Fibroblast of skin of right quadriceps (primary cell): Measurements from ENCODE around the gene IL1B.
A peak's percentile ranks its signal among the peaks of the same experiment; 100 is the strongest.

Source experiments
- DNase-seq: peaks from one replicate; pipeline ENCODE4 v3.0.0-alpha.2; 2013

The IL1B gene

GRCh38 chr2:112800881-112801583 lies 35.5 kb downstream of the IL1B start:
- no peak for DNase-seq

- DNase-seq = no peak
Measured at GRCh38 chr2:112798979-112799975, 37.3 kb downstream of the IL1B start.

- DNase-seq = no peak
Measured at GRCh38 chr2:112796486-112796885, 40.1 kb downstream of the IL1B start.

- no peak for DNase-seq
Measured at GRCh38 chr2:112795774-112796173, 40.8 kb downstream of the IL1B start.

- DNase-seq = no peak
Measured at GRCh38 chr2:112794841-112795240, 41.7 kb downstream of the IL1B start.

GRCh38 chr2:112794131-112794733 lies 42.3 kb downstream of the IL1B start:
- peak; percentile 85 for DNase-seq

GRCh38 chr2:112793449-112793978 lies 43.1 kb downstream of the IL1B start:
- peak; percentile 20 for DNase-seq

GRCh38 chr2:112792419-112792818 lies 44.2 kb downstream of the IL1B start:
- DNase-seq = no peak

GRCh38 chr2:112791693-112792230 lies 44.8 kb downstream of the IL1B start:
- no peak for DNase-seq

GRCh38 chr2:112791019-112791418 lies 45.6 kb downstream of the IL1B start:
- no peak for DNase-seq

- no peak for DNase-seq
Measured at GRCh38 chr2:112790305-112790704, 46.3 kb downstream of the IL1B start.

GRCh38 chr2:112789186-112789585 lies 47.4 kb downstream of the IL1B start:
- DNase-seq = no peak

- DNase-seq = no peak
Measured at GRCh38 chr2:112788653-112789052, 47.9 kb downstream of the IL1B start.

GRCh38 chr2:112787729-112788393 lies 48.7 kb downstream of the IL1B start:
- DNase-seq = no peak

- DNase-seq = no peak
Measured at GRCh38 chr2:112787294-112787693, 49.3 kb downstream of the IL1B start.

- peak; percentile 42 for DNase-seq
Measured at GRCh38 chr2:112784199-112785189, 52.1 kb downstream of the IL1B start, which contains the start of gene IL1A. Gene IL1A (minus strand): TSS chr2:112784493. CDS start chr2:112783770, 723 bp downstream.

GRCh38 chr2:112783187-112783714 lies 53.3 kb downstream of the IL1B start:
- DNase-seq = no peak

- DNase-seq = no peak
Measured at GRCh38 chr2:112782234-112782799, 54.3 kb downstream of the IL1B start.
